Measurements from ENCODE around the gene FADD.

FADD gene

DNA sequence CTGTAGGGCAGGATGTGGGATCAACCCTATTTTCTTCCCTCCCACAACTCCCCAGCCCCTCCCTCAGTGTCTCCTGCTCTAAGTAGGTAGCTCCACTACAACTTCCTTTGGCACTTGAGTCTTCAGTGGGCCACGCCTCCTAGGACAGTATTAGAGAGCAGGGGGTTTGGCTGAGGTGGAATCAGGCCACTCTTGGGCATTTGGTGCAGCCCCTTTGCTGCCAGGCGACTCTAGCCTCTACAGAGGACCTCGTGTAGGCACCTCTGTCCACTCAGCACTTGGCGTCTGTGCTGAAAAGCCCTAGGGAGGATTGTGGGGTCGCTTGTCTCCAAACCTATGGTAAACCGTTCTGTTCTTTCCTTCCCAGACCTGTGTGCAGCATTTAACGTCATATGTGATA is 2.7 kb downstream of the FADD start:
- TF ChIP-seq, protein P1, sequence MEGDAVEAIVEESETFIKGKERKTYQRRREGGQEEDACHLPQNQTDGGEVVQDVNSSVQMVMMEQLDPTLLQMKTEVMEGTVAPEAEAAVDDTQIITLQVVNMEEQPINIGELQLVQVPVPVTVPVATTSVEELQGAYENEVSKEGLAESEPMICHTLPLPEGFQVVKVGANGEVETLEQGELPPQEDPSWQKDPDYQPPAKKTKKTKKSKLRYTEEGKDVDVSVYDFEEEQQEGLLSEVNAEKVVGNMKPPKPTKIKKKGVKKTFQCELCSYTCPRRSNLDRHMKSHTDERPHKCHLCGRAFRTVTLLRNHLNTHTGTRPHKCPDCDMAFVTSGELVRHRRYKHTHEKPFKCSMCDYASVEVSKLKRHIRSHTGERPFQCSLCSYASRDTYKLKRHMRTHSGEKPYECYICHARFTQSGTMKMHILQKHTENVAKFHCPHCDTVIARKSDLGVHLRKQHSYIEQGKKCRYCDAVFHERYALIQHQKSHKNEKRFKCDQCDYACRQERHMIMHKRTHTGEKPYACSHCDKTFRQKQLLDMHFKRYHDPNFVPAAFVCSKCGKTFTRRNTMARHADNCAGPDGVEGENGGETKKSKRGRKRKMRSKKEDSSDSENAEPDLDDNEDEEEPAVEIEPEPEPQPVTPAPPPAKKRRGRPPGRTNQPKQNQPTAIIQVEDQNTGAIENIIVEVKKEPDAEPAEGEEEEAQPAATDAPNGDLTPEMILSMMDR (IDR thresholded peaks at IDR 0.05; ENCODE audit: insufficient read depth, missing control alignments): no peak
- no peak for DNase-seq (ENCODE audit: insufficient read length, low spot score)
- FAIRE-seq: no peak

DNA sequence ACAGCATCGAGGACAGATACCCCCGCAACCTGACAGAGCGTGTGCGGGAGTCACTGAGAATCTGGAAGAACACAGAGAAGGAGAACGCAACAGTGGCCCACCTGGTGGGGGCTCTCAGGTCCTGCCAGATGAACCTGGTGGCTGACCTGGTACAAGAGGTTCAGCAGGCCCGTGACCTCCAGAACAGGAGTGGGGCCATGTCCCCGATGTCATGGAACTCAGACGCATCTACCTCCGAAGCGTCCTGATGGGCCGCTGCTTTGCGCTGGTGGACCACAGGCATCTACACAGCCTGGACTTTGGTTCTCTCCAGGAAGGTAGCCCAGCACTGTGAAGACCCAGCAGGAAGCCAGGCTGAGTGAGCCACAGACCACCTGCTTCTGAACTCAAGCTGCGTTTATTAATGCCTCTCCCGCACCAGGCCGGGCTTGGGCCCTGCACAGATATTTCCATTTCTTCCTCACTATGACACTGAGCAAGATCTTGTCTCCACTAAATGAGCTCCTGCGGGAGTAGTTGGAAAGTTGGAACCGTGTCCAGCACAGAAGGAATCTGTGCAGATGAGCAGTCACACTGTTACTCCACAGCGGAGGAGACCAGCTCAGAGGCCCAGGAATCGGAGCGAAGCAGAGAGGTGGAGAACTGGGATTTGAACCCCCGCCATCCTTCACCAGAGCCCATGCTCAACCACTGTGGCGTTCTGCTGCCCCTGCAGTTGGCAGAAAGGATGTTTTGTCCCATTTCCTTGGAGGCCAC is 3.3 kb downstream of the FADD start:
- DNase-seq (ENCODE audit: insufficient read length, low spot score) (no peak), FAIRE-seq (no peak)
- TF ChIP-seq, protein P1 (IDR thresholded peaks at IDR 0.05; ENCODE audit: insufficient read depth, missing control alignments): no peak

GRCh38 chr11:70206982-70207376 is 3.9 kb downstream of the FADD start:
- DNase-seq (ENCODE audit: insufficient read length, low spot score) (no peak), FAIRE-seq (no peak)
- TF ChIP-seq, protein P1 (IDR thresholded peaks at IDR 0.05; ENCODE audit: insufficient read depth, missing control alignments): no peak

DNA sequence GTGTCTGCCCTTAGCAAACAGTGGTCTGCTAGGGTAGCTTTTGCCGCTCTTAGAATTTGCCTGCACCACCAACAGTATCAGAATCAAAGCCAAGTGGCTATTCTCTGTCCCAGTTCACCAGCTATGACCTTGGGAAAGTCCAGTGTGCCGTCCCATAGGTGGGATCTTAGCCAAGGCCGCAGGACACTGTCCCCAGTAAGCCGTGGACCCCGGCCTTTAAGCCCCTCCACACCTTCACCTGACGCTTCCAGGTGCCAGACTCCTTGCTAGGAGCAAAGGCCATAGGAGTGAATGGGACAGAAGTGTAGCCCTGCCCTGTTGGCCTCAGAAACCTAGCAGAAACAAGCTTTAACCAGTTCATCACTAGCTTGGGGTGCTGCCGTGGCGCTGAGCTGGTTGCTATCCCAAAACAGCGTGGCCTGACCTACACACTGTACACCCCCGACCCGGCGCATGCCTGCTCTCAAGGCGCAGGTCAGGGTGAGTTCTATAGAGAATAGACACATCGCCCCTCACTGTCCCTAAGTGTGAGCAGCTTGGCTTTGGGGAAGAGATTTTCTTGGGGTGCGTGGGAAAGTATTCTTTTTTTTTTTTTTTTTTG is 4.5 kb downstream of the FADD start:
- TF ChIP-seq, protein P1 (IDR thresholded peaks at IDR 0.05; ENCODE audit: insufficient read depth, missing control alignments): no peak
- FAIRE-seq: no peak

GRCh38 chr11:70209391-70209912 is 6.4 kb downstream of the FADD start:
- no peak for DNase-seq (ENCODE audit: insufficient read length, low spot score)
- no peak for FAIRE-seq
- TF ChIP-seq, protein P1 (IDR thresholded peaks at IDR 0.05; ENCODE audit: insufficient read depth, missing control alignments): no peak

More for the DNA sequence above, 4.5 kb downstream of the FADD start:
- DNase-seq (ENCODE audit: insufficient read length, low spot score): no peak

- DNase-seq (ENCODE audit: insufficient read length, low spot score) (no peak), FAIRE-seq (no peak)
- TF ChIP-seq, protein P1 (IDR thresholded peaks at IDR 0.05; ENCODE audit: insufficient read depth, missing control alignments): no peak
Observed at GRCh38 chr11:70210051-70210501, 7.0 kb downstream of the FADD start.

- DNase-seq (ENCODE audit: insufficient read length, low spot score) (no peak), FAIRE-seq (no peak)
- TF ChIP-seq, protein P1 (IDR thresholded peaks at IDR 0.05; ENCODE audit: insufficient read depth, missing control alignments): no peak
Observed at GRCh38 chr11:70210530-70210929, 7.4 kb downstream of the FADD start.

Data from D721Med (cell line).